GM19240 (cell line): ENCODE results near the gene HNF1A.

Experiments
- DNase-seq: peaks from one replicate; pipeline ENCODE4 v3.0.0; 2011; ENCODE audit warnings: low spot score; ENCODE audit not compliant: insufficient read length

The HNF1A gene

DNA sequence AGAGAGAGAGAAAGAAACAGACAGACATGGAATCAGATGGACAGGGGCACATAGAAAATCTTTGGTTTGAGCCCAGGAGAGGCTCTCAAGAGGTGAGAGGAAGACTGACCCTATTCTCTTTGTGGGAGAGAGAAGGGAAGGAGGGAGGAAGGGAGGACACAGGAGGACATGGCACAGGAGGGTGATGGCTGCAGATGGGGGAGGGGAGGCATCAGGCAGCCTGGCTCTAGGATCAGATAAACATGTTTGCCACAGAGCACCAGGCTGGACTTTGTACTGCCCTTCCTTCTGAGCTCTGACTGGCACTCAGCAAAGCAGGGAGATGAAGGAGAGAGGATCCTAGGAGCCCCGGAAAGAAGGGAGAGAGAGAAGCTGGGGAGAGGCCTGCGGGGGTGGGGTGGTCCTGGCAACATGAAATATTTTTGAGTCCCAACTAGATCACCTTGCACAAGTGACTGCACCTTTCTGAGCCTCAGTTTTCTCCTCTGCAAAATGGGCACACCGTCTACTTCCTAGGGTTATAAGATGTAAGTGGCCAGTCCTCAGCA lies 6.1 kb downstream of the HNF1A start:
- no peak for DNase-seq

DNA sequence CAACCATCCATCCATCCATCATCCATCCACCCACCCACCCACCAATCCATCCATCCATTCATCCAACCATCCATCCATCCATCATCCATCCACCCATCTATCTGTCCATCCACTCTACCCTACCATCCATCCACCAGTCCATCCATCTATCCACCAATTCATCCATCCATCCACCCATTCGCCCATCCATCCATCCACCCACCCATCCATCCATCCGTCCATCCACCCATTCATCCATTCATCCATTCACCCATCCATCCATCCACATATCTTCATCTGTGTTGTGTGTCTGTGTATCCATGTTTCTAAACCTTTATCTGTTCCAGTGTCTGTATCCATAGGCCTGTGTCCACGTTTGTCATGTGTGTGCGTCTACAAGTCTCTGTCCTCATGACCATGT lies 9.9 kb downstream of the HNF1A start:
- no peak for DNase-seq

DNA sequence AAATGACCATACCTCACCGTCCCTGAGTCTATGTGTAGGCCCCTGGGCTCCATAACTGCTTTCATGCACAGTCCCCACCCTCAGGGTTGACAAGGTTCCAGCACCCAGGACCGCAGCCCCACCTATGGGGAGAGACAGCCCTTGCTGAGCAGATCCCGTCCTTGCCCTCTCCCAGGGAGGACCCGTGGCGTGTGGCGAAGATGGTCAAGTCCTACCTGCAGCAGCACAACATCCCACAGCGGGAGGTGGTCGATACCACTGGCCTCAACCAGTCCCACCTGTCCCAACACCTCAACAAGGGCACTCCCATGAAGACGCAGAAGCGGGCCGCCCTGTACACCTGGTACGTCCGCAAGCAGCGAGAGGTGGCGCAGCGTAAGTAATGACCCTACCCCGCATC lies 10.3 kb downstream of the HNF1A start:
- DNase-seq = no peak

DNA sequence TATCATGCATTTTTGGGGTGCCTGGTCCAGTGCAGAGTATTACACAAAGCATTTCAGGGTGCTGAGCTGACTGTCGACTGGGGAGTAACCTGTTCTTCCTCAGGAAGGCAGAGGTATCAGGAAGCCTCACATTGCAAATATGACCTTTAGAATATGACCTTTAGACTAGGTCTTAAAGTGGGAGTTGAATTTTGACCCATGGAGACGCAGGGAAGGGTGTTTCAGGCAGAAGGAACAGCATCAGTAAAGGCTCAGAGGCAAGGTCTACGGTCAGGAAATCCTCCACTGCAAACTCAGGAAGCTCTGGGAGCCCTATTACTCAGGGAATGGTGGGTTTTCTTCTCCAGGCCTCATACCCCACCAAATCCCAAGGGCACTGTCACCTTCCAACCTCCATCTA lies 11.3 kb downstream of the HNF1A start:
- no peak for DNase-seq

DNA sequence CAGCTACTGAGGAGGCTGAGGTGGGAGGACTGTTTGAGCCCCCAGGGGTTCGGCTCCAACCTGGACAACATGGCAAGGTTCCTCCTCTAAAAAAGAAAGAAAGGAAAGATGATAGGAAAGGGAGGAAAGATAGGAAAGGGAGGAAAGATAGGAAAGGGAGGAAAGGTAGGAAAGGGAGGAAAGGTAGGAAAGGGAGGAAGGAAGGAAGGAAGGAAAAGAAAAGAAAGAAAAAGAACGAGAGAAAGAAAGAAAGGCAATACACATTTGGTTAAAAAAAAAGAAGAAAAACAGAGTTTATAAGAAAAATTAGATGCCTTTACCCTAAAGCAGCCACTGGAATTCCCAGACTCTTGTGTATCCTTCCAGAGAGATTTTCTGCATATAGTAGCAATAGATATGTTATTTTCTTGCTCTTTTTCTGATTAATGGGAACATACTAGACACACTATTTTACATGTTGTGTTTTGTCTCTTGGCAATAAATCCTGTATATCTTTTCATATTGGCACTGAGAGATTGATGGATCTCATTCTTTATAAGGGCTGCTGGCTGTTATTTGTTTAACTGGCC lies 12.2 kb downstream of the HNF1A start:
- no peak for DNase-seq

DNA sequence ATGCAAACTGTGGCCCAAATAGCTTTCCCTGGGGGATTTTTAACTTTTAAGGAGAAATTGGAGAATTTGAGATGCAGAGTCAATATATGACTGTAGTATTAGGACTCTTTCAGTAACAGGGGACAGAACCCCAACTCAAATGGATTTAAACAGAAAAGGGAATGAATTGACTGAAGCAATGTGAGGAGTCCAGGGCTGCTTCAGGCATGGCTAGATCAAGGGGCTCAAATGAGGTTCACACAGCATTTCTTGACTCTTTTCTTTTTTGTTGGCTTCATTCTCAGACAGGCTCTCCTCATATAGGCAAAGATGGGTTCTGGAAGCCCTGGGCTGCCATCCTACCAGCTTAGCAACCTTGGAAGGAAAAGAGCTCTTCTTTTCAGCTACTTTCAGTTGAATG lies 13.6 kb downstream of the HNF1A start:
- no peak for DNase-seq

DNA sequence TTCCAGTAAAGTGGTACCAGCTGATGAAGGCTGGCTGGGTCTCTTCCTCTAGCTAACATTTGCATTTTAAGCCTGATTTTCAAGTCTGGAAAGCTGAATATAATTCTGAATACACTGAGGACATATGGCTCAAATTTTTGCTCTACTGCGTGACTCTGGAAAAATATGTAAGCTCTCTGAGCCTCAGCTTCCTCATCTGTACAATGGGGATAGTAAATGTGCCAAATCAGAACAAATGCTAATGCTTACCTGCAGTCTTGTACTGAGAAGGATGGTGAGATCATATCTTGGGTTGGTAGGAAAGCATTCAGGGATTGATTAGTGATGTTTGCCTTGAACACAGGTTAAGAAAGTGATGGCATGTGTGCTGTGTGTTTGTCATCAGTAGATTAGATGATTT lies 14.6 kb downstream of the HNF1A start:
- DNase-seq = no peak

DNA sequence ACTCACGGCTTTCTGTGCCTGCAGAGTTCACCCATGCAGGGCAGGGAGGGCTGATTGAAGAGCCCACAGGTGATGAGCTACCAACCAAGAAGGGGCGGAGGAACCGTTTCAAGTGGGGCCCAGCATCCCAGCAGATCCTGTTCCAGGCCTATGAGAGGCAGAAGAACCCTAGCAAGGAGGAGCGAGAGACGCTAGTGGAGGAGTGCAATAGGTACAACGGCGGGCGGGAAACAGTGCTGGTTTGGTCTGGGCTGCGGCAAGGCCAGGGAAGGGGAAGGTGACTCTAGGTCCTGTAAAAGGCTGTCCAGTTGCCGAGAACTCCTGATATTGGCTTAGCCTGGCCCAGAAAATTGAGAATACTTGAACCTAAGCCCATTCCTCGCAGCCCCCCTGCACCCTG lies 15.2 kb downstream of the HNF1A start:
- no peak for DNase-seq

DNA sequence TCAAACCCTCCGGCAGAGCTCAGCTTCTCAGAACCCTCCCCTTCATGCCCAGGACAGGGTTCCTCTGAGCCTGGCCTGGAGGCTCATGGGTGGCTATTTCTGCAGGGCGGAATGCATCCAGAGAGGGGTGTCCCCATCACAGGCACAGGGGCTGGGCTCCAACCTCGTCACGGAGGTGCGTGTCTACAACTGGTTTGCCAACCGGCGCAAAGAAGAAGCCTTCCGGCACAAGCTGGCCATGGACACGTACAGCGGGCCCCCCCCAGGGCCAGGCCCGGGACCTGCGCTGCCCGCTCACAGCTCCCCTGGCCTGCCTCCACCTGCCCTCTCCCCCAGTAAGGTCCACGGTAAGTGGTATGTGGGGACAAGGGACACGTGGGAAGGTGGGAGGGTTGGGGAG lies 15.7 kb downstream of the HNF1A start:
- DNase-seq = no peak

DNA sequence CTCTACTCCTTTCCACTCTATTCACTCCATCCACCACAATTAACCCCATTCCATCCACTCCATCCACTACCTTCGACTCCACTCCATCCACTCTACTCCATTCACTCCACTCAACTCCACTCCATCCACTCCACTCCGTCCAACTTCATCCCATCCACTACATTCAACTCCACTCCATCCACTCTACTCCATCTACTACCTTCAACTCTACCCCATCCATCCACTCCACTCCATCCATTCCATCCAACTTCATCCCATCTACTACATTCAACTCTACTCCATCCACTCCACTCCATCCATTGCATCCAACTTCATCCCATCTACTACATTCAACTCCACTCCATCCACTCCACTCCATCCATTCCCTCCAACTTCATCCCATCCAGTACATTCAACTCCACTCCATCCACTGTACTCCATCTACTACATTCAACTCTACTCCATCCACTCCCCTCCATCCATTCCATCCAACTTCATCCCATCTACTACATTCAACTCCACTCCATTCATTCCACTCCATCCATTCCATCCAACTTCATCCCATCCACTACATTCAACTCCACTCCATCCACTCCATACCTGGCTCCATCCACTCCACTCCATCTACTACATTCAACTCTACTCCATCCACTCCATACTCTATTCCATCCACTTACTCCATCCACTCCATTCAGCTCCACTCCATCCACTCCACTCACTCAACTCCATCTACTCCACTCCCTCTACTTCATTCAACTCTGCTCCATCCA lies 16.4 kb downstream of the HNF1A start:
- DNase-seq = no peak

DNA sequence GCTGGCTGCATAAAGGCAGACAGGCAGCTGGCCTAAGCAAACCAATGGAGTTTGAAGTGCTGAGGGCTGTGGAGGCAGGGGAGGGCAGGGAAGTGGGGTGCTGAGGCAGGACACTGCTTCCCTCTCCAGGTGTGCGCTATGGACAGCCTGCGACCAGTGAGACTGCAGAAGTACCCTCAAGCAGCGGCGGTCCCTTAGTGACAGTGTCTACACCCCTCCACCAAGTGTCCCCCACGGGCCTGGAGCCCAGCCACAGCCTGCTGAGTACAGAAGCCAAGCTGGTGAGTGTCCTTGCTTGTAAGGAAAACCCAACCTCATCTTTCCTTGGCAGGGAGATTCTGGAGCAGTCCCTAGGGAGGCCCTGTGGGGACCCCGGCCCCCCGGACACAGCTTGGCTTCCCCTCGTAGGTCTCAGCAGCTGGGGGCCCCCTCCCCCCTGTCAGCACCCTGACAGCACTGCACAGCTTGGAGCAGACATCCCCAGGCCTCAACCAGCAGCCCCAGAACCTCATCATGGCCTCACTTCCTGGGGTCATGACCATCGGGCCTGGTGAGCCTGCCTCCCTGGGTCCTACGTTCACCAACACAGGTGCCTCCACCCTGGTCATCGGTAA lies 17.9 kb downstream of the HNF1A start:
- no peak for DNase-seq

DNA sequence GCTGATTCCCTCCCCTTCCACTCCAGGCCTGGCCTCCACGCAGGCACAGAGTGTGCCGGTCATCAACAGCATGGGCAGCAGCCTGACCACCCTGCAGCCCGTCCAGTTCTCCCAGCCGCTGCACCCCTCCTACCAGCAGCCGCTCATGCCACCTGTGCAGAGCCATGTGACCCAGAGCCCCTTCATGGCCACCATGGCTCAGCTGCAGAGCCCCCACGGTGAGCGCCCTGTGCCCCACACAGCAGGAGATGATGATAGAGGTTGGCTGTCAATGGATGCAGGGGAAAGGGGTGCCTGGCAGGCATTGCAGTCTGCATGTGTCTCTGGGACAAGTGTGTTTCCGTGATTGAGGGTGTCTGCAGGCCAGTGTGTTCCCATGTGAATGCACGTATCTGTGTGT lies 19.1 kb downstream of the HNF1A start:
- no peak for DNase-seq

DNA sequence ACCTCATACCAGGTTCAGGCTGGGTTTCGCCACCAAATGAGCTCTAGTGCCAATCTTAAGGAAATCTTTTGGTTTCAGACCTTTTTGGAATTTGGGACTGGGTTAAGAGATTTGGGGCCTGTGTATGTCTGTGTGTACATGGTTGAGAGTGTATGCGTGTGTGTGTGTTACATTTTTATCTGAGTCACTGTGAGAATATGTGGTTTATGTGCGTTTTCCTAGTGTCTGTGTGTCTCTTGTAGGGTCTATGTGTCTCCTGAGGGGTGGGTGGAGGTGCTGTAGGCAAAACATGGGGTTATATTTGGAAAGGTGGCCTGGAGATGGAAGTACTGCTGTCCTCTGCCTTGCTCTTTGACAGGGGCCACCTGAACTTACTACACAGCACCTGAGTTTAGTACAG lies 20.1 kb downstream of the HNF1A start:
- DNase-seq = no peak

DNA sequence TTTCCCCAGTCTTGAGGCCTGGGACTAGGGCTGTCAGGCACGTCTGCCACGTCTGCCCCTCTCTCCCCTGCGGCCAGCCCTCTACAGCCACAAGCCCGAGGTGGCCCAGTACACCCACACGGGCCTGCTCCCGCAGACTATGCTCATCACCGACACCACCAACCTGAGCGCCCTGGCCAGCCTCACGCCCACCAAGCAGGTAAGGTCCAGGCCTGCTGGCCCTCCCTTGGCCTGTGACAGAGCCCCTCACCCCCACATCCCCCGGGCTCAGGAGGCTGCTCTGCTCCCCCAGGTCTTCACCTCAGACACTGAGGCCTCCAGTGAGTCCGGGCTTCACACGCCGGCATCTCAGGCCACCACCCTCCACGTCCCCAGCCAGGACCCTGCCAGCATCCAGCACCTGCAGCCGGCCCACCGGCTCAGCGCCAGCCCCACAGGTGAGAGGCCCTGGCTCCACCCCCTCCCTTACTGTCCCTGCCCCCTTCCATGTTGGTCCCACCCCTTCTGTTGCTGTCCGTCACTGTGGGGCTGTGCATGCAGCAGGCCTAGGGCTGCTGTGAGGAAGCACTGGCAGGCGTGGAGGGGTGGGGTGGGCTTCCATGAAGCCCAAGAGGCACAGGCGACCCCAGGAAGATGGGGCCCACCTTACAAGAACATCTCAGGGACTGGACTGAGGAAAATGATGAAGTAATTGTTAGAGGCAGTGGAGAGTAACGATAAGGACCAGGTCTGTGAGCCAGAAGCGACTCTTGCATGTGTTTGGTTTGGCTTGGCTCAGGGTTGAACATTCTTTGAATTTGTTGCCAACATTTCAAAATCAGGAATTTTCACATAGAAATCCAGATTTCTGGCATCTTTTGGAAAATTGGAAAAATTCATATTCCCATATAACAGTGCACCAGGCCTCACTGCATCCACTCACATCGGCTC lies 21.1 kb downstream of the HNF1A start:
- no peak for DNase-seq

DNA sequence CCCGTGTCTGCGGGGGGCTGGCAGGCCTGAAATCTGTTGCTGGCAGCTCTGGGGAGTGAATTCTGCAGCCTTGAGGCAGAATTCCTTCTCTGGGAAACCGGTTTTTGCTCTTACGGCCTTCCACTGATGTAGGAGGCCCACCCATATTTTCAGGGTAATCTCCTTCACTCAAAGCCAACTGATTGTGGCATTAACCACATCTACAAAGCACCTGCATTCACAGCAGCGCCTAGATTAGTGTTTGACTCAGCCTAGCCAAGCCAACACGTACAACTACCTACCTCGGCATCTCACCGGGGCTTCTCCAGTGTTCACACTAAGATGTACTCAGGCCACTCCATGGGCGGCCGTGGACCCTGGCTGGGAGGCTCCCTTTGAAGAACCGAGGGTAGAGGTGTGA lies 22.2 kb downstream of the HNF1A start:
- DNase-seq = no peak

DNA sequence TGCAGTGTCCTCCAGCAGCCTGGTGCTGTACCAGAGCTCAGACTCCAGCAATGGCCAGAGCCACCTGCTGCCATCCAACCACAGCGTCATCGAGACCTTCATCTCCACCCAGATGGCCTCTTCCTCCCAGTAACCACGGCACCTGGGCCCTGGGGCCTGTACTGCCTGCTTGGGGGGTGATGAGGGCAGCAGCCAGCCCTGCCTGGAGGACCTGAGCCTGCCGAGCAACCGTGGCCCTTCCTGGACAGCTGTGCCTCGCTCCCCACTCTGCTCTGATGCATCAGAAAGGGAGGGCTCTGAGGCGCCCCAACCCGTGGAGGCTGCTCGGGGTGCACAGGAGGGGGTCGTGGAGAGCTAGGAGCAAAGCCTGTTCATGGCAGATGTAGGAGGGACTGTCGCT lies 22.7 kb downstream of the HNF1A start:
- DNase-seq = no peak

DNA sequence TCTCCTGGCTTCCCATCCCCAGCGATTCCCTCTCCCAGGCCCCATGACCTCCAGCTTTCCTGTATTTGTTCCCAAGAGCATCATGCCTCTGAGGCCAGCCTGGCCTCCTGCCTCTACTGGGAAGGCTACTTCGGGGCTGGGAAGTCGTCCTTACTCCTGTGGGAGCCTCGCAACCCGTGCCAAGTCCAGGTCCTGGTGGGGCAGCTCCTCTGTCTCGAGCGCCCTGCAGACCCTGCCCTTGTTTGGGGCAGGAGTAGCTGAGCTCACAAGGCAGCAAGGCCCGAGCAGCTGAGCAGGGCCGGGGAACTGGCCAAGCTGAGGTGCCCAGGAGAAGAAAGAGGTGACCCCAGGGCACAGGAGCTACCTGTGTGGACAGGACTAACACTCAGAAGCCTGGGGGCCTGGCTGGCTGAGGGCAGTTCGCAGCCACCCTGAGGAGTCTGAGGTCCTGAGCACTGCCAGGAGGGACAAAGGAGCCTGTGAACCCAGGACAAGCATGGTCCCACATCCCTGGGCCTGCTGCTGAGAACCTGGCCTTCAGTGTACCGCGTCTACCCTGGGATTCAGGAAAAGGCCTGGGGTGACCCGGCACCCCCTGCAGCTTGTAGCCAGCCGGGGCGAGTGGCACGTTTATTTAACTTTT lies 23.6 kb downstream of the HNF1A start:
- no peak for DNase-seq

DNA sequence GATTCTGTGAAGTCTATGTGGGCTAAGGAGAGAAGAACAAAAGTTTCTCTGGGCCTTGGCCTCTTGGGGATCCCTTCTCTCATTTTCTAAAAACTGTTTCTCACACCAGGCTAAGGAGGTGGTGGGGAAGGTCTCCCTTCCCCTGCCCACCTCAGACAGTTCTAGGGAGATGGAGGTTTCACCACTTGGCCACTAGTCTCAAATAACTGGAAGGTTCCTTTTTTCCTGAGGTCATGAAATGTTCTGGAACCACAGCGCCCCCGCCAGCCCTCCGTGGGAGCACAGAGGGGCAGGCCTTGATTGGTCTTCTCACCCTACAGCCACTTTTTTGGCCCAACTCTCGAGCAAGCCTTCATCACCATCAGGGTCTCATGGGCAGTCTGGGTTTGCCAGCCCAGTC lies 25.3 kb downstream of the HNF1A start:
- DNase-seq = no peak

DNA sequence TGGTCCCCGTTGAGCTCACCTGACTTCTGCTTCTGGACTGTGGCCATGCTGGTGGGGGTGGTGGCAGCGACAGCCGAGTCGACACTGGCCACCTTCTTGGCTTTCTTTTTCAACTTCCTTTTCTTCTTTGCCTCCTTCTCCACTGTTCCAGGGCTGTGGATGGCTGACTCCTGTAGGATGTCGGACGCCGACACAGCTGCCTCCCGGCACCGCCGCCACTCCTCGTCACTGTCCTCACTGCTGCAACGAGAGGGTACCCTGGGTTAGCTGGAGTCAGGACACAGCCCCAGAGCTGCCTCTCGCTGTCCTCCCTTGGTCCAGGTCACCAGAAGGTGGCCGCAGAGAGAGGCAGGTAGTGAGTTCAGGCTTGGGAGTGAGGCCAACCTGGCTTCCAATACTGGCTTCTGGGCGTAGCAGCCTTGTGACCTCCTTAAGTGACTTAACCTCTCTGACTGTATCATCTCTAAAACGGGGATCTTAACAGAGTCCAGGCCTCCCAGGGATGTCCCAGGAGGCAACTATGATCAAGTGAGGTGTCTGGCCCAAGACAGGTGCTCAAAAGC lies 26.0 kb downstream of the HNF1A start:
- DNase-seq = no peak

DNA sequence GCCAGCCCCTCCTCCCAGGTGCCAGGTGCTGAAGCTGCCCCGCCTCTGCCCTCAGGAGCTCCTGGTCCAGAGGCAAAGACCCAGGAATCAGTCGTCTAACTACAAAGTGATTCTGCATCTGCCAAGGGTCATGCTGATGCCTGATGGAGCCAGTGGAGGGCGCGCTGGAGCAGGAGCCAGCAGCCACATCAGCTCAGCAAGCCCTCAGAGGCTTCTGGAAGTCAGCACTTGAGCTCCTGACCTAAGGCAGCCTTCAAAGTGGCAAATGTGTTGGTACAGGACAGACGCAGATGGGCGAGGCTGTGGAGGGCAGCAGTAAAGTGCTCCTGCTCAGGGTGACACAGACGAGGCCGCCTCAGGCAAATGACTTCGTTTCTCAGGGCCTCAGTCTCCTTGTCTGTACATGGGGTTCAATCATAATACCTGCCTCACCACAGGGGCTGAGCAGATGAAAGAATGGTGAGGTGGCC lies 27.0 kb downstream of the HNF1A start:
- DNase-seq = no peak
